ENCODE data around the gene PRKN. TPM values are rescaled to one million over a fixed set of nuclear protein-coding genes. Genes with fewer than 3 reads are reported as not detected.

The PRKN gene
- total and polyA plus RNA-seq, 2 experiments from 2014 or later: 0.10 to 0.84 TPM

DNA sequence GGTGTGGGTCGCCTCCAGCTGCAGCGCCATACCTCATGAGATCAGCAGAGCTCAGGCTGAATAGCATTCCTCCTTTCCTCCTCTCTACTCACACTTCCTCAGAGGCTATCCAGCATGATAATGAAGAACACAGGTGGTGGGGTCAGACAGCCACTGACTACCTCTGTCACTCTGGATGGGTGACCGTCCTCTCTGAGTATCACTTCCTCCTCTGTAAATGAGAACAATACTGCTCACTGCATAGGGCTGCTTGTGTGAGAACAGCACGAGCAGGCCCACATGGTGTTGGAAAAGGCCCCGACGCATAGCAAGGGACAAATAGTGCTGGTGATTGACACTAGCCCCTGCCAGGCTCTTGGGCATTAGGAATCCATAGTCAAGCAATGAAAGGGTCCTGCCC lies 239.1 kb downstream of the PRKN start (continued):
- TF ChIP-seq ZNF331 (CRISPR knock-in tag; IDR thresholded peaks at IDR 0.05; ENCODE audit: low read depth) (no peak), POLR2AphosphoS5 (IDR thresholded peaks at IDR 0.05; ENCODE audit: low read depth) (no peak), JUNB (IDR thresholded peaks at IDR 0.05; ENCODE audit: unreplicated experiment) (no peak), EZH2phosphoT487 (IDR thresholded peaks at IDR 0.05; ENCODE audit: unreplicated experiment) (no peak), STAT1 (IDR thresholded peaks at IDR 0.05; ENCODE audit: unreplicated experiment) (no peak), ZNF114 (CRISPR knock-in tag; IDR thresholded peaks at IDR 0.05) (no peak), ETS1 (IDR thresholded peaks at IDR 0.05) (no peak), CREB1 (CRISPR knock-in tag; IDR thresholded peaks at IDR 0.05; ENCODE audit: low read depth) (no peak), REST (IDR thresholded peaks at IDR 0.05; ENCODE audit: unreplicated experiment) (no peak), EZH2 (IDR thresholded peaks at IDR 0.05; ENCODE audit: low read depth, unreplicated experiment) (no peak)
- TF ChIP-seq, protein P1, sequence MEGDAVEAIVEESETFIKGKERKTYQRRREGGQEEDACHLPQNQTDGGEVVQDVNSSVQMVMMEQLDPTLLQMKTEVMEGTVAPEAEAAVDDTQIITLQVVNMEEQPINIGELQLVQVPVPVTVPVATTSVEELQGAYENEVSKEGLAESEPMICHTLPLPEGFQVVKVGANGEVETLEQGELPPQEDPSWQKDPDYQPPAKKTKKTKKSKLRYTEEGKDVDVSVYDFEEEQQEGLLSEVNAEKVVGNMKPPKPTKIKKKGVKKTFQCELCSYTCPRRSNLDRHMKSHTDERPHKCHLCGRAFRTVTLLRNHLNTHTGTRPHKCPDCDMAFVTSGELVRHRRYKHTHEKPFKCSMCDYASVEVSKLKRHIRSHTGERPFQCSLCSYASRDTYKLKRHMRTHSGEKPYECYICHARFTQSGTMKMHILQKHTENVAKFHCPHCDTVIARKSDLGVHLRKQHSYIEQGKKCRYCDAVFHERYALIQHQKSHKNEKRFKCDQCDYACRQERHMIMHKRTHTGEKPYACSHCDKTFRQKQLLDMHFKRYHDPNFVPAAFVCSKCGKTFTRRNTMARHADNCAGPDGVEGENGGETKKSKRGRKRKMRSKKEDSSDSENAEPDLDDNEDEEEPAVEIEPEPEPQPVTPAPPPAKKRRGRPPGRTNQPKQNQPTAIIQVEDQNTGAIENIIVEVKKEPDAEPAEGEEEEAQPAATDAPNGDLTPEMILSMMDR (conservative IDR thresholded peaks at IDR 0.05; ENCODE audit: low read depth in 2 of 2): no peak

- H3K79me2 ChIP-seq (replicated peaks; ENCODE audit: insufficient read depth): no peaks in the 10 kb centered on the region
- no peak overlapping the region for H3K4me3 Mint-ChIP-seq
- no peaks in the 10 kb centered on the region for H3F3A ChIP-seq (replicated peaks; ENCODE audit: low read depth)
- no peak overlapping the region for H3K27ac ChIP-seq (ENCODE audit: low read depth)
- ATAC-seq (no peak), DNase-seq (ENCODE audit: low spot score) (no peak)
- H3K27me3 ChIP-seq (ENCODE audit: insufficient read depth): no peaks in the 10 kb centered on the region
- H3K4me2 ChIP-seq: no peak overlapping the region
- H3K36me3 ChIP-seq (ENCODE audit: insufficient read depth): no peaks in the 10 kb centered on the region
- H3K27ac Mint-ChIP-seq: no peak overlapping the region
- no peaks in the 10 kb centered on the region for H3K36me3 Mint-ChIP-seq (ENCODE audit: low read depth)
- no peaks in the 10 kb centered on the region for H3K4me1 ChIP-seq (ENCODE audit: insufficient read depth)
- TF ChIP-seq EZH2 (IDR thresholded peaks at IDR 0.05; ENCODE audit: low read depth, unreplicated experiment): no peak
- TF ChIP-seq REST (IDR thresholded peaks at IDR 0.05; ENCODE audit: unreplicated experiment): no peak
- TF ChIP-seq CREB1 (CRISPR knock-in tag; IDR thresholded peaks at IDR 0.05; ENCODE audit: low read depth): no peak
- TF ChIP-seq ETS1 (IDR thresholded peaks at IDR 0.05): no peak
- TF ChIP-seq STAT1 (IDR thresholded peaks at IDR 0.05; ENCODE audit: unreplicated experiment): no peak
- TF ChIP-seq EZH2phosphoT487 (IDR thresholded peaks at IDR 0.05; ENCODE audit: unreplicated experiment): no peak
- H3K27me3 Mint-ChIP-seq (ENCODE audit: insufficient read depth, low read depth, poor library complexity): peaks cover 1% of the 10 kb centered on the region
- peaks cover 4% of the 10 kb centered on the region; the same call in 1 of the 3 replicates for H3K9me3 Mint-ChIP-seq
- peaks cover 14% of the 10 kb centered on the region for H3K4me1 Mint-ChIP-seq
- H3K4me3 ChIP-seq: no peak overlapping the region
- no peaks in the 10 kb centered on the region for H3K9me2 ChIP-seq (ENCODE audit: insufficient read depth)
- H4K20me1 ChIP-seq (replicated peaks; ENCODE audit: insufficient read depth): no peaks in the 10 kb centered on the region
- H2AFZ ChIP-seq: no peak overlapping the region
Observed at GRCh38 chr6:162485464-162485863, 242.1 kb downstream of the PRKN start.

Measured in GM23338 (cell line).